H1 (cell line): ENCODE results near the gene SHC1.

Experiments used
- EZH2 ChIP-seq: fragments of 200-600 bp; sonication (generic); IDR thresholded peaks from 2 replicates; pipeline ENCODE4 v1.7.1; 2012; ENCODE audit warnings: low read depth, mild to moderate bottlenecking, moderate library complexity, low read length, inconsistent platforms; ENCODE audit not compliant: severe bottlenecking
- POLR2A ChIP-seq, 2 experiments: IDR thresholded peaks; 1 replicate in 1 of 2; 2 replicates in 1 of 2; pipeline ENCODE4 v1.6.1; 2011; ENCODE audit warnings: low read depth in 2 of 2, low read length in 2 of 2, mild to moderate bottlenecking in 2 of 2; ENCODE audit errors: control extremely low read depth in 1 of 2
- POLR2AphosphoS5 ChIP-seq: IDR thresholded peaks from 2 replicates; pipeline ENCODE4 v1.6.1; 2011; ENCODE audit warnings: low read depth, low read length
- YY1 ChIP-seq: IDR thresholded peaks from 2 replicates; pipeline ENCODE4 v1.6.1; 2011; ENCODE audit warnings: low read depth, mild to moderate bottlenecking, low read length

- TF ChIP-seq POLR2A (IDR thresholded peaks at IDR 0.05; ENCODE audit: control extremely low read depth in 1 of 2, low read depth in 2 of 2, low read length in 2 of 2), result no peak
- TF ChIP-seq POLR2AphosphoS5, result no peak
- no peak for TF ChIP-seq EZH2
- no peak for TF ChIP-seq YY1
Measured at GRCh38 chr1:154967331-154967950, 3.1 kb downstream of the SHC1 start.
